B cell (primary cell): ENCODE results near the gene TMEM119. TPM values are rescaled to one million over a fixed set of nuclear protein-coding genes. Genes with fewer than 3 reads are reported as not detected.

ENCODE experiments used
- ATAC-seq: fragments of 200-7000 bp; cut with Tn5 transposase; one replicate; pipeline ENCODE4 v1.10.0; 2021; ENCODE audit warnings: low read depth, mild to moderate bottlenecking, moderate number of reproducible peaks, moderate library complexity
- CTCF ChIA-PET: fragments of 350-600 bp; sonication (Branson Sonifier 250); formaldehyde crosslinking; loops from one replicate; lab custom pipeline; 2021; ENCODE audit warnings: antibody characterized with exemption, inconsistent platforms; lab: Charles Lee
- POLR2A ChIA-PET: fragments of 350-600 bp; sonication (Branson Sonifier 250); formaldehyde crosslinking; loops from one replicate; lab custom pipeline; 2021; ENCODE audit warnings: antibody characterized with exemption; lab: Charles Lee
- DNase-seq: peaks from one replicate; pipeline ENCODE4 v3.0.0; 2013
- H2AFZ ChIP-seq: 2 replicates; pipeline ENCODE4 v1.6.1; 2012; ENCODE audit warnings: mild to moderate bottlenecking, low read depth, low read length; ENCODE audit not compliant: insufficient read depth, poor library complexity, severe bottlenecking
- H3K27ac ChIP-seq, 2 donors: 1 replicate in 1 of 2; 2 replicates in 1 of 2; pipeline ENCODE4 v1.5.1; 2012 to 2013; ENCODE audit warnings: low read length in 2 of 2, mild to moderate bottlenecking in 2 of 2, moderate library complexity in 1 of 2
- H3K27me3 ChIP-seq, 4 experiments: fragments of 200-600 bp in 1 of 4; sonication (generic) in 1 of 4; replicated peaks in 1 of 4; 1 replicate in 2 of 4; 2 replicates in 2 of 4; pipeline versions ENCODE4 v1.6.1 to v1.7.0; 2013 to 2016; ENCODE audit warnings: low read length in 3 of 4, mild to moderate bottlenecking in 2 of 4, mixed read lengths in 1 of 4, moderate library complexity in 1 of 4; ENCODE audit not compliant: insufficient read depth in 4 of 4, control insufficient read depth in 3 of 4; ENCODE audit errors: control extremely low read depth in 1 of 4
- H3K36me3 ChIP-seq, 2 experiments: replicated peaks in 1 of 2; 1 replicate in 1 of 2; 2 replicates in 1 of 2; pipeline versions ENCODE4 v1.6.1 to v1.7.1; 2013; ENCODE audit warnings: low read length in 1 of 2; ENCODE audit not compliant: insufficient read depth in 2 of 2, control insufficient read depth in 1 of 2; ENCODE audit errors: control extremely low read depth in 1 of 2, extremely low read depth in 1 of 2
- H3K4me1 ChIP-seq, 2 donors: fragments of 200-600 bp in 1 of 2; sonication (generic) in 1 of 2; 1 replicate in 1 of 2; 2 replicates in 1 of 2; pipeline versions ENCODE4 v1.5.1 to v1.6.1; 2013 to 2017; ENCODE audit warnings: low read length in 2 of 2; ENCODE audit not compliant: control insufficient read depth in 2 of 2, insufficient read depth in 2 of 2
- H3K4me2 ChIP-seq: replicated peaks from 2 replicates; pipeline ENCODE3; 2012; ENCODE audit warnings: mild to moderate bottlenecking, low read depth, low read length; ENCODE audit not compliant: poor library complexity, severe bottlenecking
- H3K4me3 ChIP-seq, 5 experiments: fragments of 200-600 bp in 1 of 5; sonication (generic) in 1 of 5; 1 replicate in 3 of 5; 2 replicates in 2 of 5; pipeline versions ENCODE4 v1.5.1 to v1.7.0; 2011 to 2016; ENCODE audit warnings: low read length in 4 of 5, mild to moderate bottlenecking in 4 of 5, low read depth in 2 of 5, control low read depth in 1 of 5, moderate library complexity in 1 of 5; ENCODE audit not compliant: insufficient read depth in 1 of 5; ENCODE audit errors: control extremely low read depth in 1 of 5, extremely low read depth in 1 of 5
- H3K79me2 ChIP-seq: fragments of 200-600 bp; sonication (generic); one replicate; pipeline ENCODE4 v1.6.0; 2016; ENCODE audit warnings: low read length; ENCODE audit not compliant: control insufficient read depth, insufficient read depth
- H3K9ac ChIP-seq: fragments of 200-600 bp; sonication (generic); 2 replicates; pipeline ENCODE4 v1.6.1; 2017; ENCODE audit warnings: mild to moderate bottlenecking, low read length, moderate library complexity
- H3K9me3 ChIP-seq, 3 donors: one replicate each; pipeline versions ENCODE4 v1.6.1 to v1.7.1; 2013; ENCODE audit warnings: low read length in 2 of 3; ENCODE audit not compliant: control insufficient read depth in 2 of 3, insufficient read depth in 1 of 3; ENCODE audit errors: control extremely low read depth in 1 of 3
- H4K20me1 ChIP-seq: 2 replicates; pipeline ENCODE4 v1.6.0; 2012; ENCODE audit warnings: mild to moderate bottlenecking, low read length; ENCODE audit not compliant: insufficient read depth, control insufficient read depth, poor library complexity, severe bottlenecking
- H3K27ac Mint-ChIP-seq: one replicate; pipeline ENCODE4 v1.8.0; 2021; ENCODE audit warnings: mixed read lengths
- H3K27me3 Mint-ChIP-seq: one replicate; pipeline ENCODE4 v1.8.0; 2021; ENCODE audit warnings: mixed read lengths
- H3K4me1 Mint-ChIP-seq: one replicate; pipeline ENCODE4 v1.8.0; 2021; ENCODE audit warnings: mixed read lengths
- H3K4me3 Mint-ChIP-seq: one replicate; pipeline ENCODE4 v1.8.0; 2021; ENCODE audit warnings: mixed read lengths
- H3K9me3 Mint-ChIP-seq: one replicate; pipeline ENCODE4 v1.8.0; 2022; ENCODE audit warnings: mixed read lengths; ENCODE audit not compliant: insufficient read depth
- EZH2 ChIP-seq: IDR thresholded peaks from 2 replicates; pipeline ENCODE4 v1.6.1; 2012; ENCODE audit warnings: borderline replicate concordance, low read depth, mild to moderate bottlenecking, moderate library complexity, low read length; ENCODE audit not compliant: insufficient read depth, poor library complexity, severe bottlenecking
- WGBS: methylation state at CpG from one replicate; pipeline ENCODE4 v1.1.5; 2013; ENCODE audit warnings: missing lambda C conversion rate; ENCODE audit not compliant: insufficient coverage; 5-methylcytosine and 5-hydroxymethylcytosine counted together
- intact Hi-C: fragments of 100-400 bp; cut with micrococcal nuclease; formaldehyde crosslinking; loops from one replicate; pipeline ENCODE4 v1.10.0; 2022
- polyA plus RNA-seq: library from polyadenylated mRNA; depleted of rRNA; stranded (reverse); fragments of >200 nt; gene quantifications from 2 replicates; pipeline ENCODE4 v1.2.3, GENCODE V29; 2012
- total RNA-seq, 2 donors: library from RNA; stranded (reverse); fragments of 120-200 nt in 1 of 2; gene quantifications; 1 replicate in 1 of 2; 2 replicates in 1 of 2; pipeline versions ENCODE4 v1.2.3 to v1.2.4, GENCODE V29; 2013 to 2022
- TF ChIP-seq, protein P1 (sequence below): fragments of 200-600 bp; IDR thresholded peaks from one replicate; pipeline ENCODE4 v1.8.0; 2022; ENCODE audit warnings: antibody characterized with exemption, mild to moderate bottlenecking

Gene TMEM119
- total and polyA plus RNA-seq, 2 donors (not counting 1 experiment from before 2014, with no cell fraction given), result 0.25 TPM; not detected in 1

DNA sequence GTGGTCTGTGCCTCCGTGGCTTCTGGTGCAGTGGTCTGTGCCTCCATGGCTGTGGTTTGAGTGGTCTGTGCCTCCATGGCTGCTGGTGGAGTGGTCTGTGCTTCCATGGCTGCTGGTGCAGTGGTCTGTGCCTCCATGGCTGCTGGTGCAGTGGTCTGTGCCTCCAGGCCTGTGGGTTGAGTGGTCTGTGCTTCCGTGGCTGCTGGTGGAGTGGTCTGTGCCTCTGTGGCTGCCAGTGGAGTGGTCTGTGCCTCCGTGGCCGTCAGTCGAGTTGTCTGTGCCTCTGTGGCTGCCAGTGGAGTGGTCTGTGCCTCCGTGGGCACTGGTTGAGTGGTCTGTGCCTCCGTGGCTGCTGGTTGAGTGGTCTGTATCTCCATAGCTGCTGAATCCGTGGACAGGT is 25.7 kb upstream of the TMEM119 start:
- no peak for DNase-seq
- peaks cover 0 to 11% of the 10 kb centered on the region in 2 experiments for H3K36me3 ChIP-seq
- POLR2A ChIA-PET, result interaction anchor here (1.7 kb wide), 1 partner anchor 11 kb away, joined by 10 read pairs; the partner anchor contains the start of gene SELPLG

DNA sequence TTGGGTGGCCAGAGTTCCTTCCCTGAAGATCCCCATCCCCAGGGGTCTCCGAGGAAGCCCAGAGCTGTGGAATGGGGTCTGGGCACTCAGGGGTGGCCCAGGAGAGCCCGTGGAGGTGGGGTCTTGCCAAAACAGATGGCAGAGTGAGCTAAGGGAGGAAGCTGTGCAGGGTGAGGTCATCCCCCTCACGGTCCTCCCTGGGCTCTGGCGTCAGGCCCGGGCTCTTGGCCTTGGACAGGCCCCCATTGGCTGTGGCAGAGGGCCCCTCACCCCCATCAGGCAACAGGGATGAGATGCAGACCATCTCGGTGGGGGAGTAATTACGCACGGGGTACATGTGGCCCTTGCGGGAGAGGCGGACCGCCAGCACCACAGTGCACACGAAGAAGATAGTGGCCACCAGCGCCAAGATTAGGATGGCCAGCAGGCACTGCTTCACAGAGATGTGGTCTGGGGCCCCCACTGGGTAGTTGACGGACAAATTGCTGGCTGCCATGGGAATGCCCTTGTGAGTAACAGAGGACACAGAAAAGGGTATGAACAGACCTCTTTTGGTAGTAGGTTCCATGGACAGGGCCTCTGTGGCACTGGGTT is 25.1 kb upstream of the TMEM119 start:
- no peaks in the 10 kb centered on the region for H3K27me3 Mint-ChIP-seq
- intact Hi-C loops, result no loop called here
- Histone ChIP-seq H4K20me1 (no peaks in the 10 kb centered on the region), H3K4me1 (peaks cover 20 to 37% of the 10 kb centered on the region in 2 donors), H3K9me3 (peaks cover 0 to 19% (median 0%) of the 10 kb centered on the region in 3 donors), H3K27ac (peak overlapping the region in 1 of 2 donors; percentile 29), H3K36me3 (peaks cover 0 to 11% of the 10 kb centered on the region in 2 experiments), H3K4me2 (no peak overlapping the region), H3K4me3 (no peak overlapping the region), H3K9ac (no peak overlapping the region), H3K27me3 (no peaks in the 10 kb centered on the region), H2AFZ (no peak overlapping the region), H3K79me2 (peaks cover 25% of the 10 kb centered on the region)
- no peak for TF ChIP-seq EZH2
- TF ChIP-seq, protein P1, sequence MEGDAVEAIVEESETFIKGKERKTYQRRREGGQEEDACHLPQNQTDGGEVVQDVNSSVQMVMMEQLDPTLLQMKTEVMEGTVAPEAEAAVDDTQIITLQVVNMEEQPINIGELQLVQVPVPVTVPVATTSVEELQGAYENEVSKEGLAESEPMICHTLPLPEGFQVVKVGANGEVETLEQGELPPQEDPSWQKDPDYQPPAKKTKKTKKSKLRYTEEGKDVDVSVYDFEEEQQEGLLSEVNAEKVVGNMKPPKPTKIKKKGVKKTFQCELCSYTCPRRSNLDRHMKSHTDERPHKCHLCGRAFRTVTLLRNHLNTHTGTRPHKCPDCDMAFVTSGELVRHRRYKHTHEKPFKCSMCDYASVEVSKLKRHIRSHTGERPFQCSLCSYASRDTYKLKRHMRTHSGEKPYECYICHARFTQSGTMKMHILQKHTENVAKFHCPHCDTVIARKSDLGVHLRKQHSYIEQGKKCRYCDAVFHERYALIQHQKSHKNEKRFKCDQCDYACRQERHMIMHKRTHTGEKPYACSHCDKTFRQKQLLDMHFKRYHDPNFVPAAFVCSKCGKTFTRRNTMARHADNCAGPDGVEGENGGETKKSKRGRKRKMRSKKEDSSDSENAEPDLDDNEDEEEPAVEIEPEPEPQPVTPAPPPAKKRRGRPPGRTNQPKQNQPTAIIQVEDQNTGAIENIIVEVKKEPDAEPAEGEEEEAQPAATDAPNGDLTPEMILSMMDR, result no peak
- ChIA-PET POLR2A (interaction anchor here (1.7 kb wide), 1 partner anchor 12 kb away, joined by 10 read pairs; the partner anchor contains the start of gene SELPLG), CTCF (interaction anchor here (12.0 to 13.8 kb wide), 4 partner anchors 12 to 59 kb away, joined by 133 to 431 read pairs (median 280); partner anchors contain the start of genes ISCU, SART3 and SELPLG)
- no peak overlapping the region for H3K27ac Mint-ChIP-seq
- H3K4me1 Mint-ChIP-seq, result peaks cover 53% of the 10 kb centered on the region
- H3K9me3 Mint-ChIP-seq, result no peaks in the 10 kb centered on the region
- WGBS, result 98% methylated on average over 14 of the region's 14 CpGs
- ATAC-seq, result no peak
- no peak overlapping the region for H3K4me3 Mint-ChIP-seq
- peak; percentile 11 for DNase-seq

More for the DNA sequence above, 25.7 kb upstream of the TMEM119 start:
- Histone ChIP-seq H2AFZ (no peak overlapping the region), H3K4me1 (peaks cover 20 to 37% of the 10 kb centered on the region in 2 donors), H3K27ac (peak overlapping the region in 1 of 2 donors; percentile 29), H3K9ac (no peak overlapping the region), H3K9me3 (peaks cover 0 to 19% (median 0%) of the 10 kb centered on the region in 3 donors), H3K4me3 (no peak overlapping the region), H3K27me3 (no peaks in the 10 kb centered on the region), H3K79me2 (peaks cover 30% of the 10 kb centered on the region), H4K20me1 (no peaks in the 10 kb centered on the region), H3K4me2 (no peak overlapping the region)
- no peak for ATAC-seq
- CTCF ChIA-PET, result interaction anchor here (12.2 kb wide), 1 partner anchor 59 kb away, joined by 424 read pairs; the partner anchor contains the start of genes ISCU and SART3
- intact Hi-C loops, result no loop called here
- TF ChIP-seq EZH2, result no peak
- TF ChIP-seq, protein P1, result no peak
- Mint-ChIP-seq H3K9me3 (no peaks in the 10 kb centered on the region), H3K4me1 (peaks cover 53% of the 10 kb centered on the region), H3K27me3 (no peaks in the 10 kb centered on the region), H3K27ac (peak overlapping the region; percentile 63), H3K4me3 (no peak overlapping the region)
- WGBS, result 98% methylated on average over 8 of the region's 8 CpGs
